ENCODE data around the gene TNS3.

- no peak for TF ChIP-seq POLR2AphosphoS5 (IDR thresholded peaks at IDR 0.05; ENCODE audit: borderline replicate concordance, low read depth, low read length)
- TF ChIP-seq EZH2 (IDR thresholded peaks at IDR 0.05), result no peak
- no peak for TF ChIP-seq FOXP2 (optimal IDR thresholded peaks at IDR 0.05; ENCODE audit: control extremely low read depth, extremely low read length, insufficient read depth)
These were observed 206.6 kb downstream of the TNS3 start for GRCh38 chr7:47375121-47375938.
